Lung (tissue), 12 donors: ENCODE measurements around the gene EFCAB11. TPM values are rescaled to one million over a fixed set of nuclear protein-coding genes. Genes with fewer than 3 reads are reported as not detected.

Experiments
- ATAC-seq: fragments of 200-7000 bp; cut with Tn5 transposase; one replicate; pipeline ENCODE4 v1.9.1; 2020; ENCODE audit warnings: moderate number of reproducible peaks; ENCODE audit not compliant: insufficient read depth, low FRiP score
- DNase-seq, 3 donors: peaks; one replicate each; pipeline ENCODE4 v3.0.0-alpha.2; 2013 to 2017
- H3K27ac ChIP-seq, 2 donors: one replicate each; pipeline ENCODE4 v1.5.1; 2013; ENCODE audit warnings: mild to moderate bottlenecking in 2 of 2, moderate library complexity in 2 of 2, control low read depth in 1 of 2, inconsistent platforms in 1 of 2, low read depth in 1 of 2, low read length in 1 of 2
- H3K27me3 ChIP-seq, 3 donors: one replicate each; pipeline ENCODE4 v1.5.1; 2013; ENCODE audit warnings: low read length in 2 of 3; ENCODE audit not compliant: control insufficient read depth in 3 of 3, insufficient read depth in 3 of 3
- H3K36me3 ChIP-seq, 4 donors: one replicate each; pipeline ENCODE4 v1.5.1; 2013; ENCODE audit warnings: low read length in 4 of 4, mild to moderate bottlenecking in 1 of 4, moderate library complexity in 1 of 4; ENCODE audit not compliant: control insufficient read depth in 4 of 4, insufficient read depth in 4 of 4
- H3K4me1 ChIP-seq, 5 donors: one replicate each; pipeline ENCODE4 v1.5.1; 2013; ENCODE audit warnings: low read length in 5 of 5, mild to moderate bottlenecking in 2 of 5, moderate library complexity in 1 of 5; ENCODE audit not compliant: control insufficient read depth in 5 of 5, insufficient read depth in 5 of 5
- H3K4me3 ChIP-seq: one replicate; pipeline ENCODE4 v1.5.1; 2013; ENCODE audit warnings: mild to moderate bottlenecking, control low read depth, moderate library complexity
- H3K9ac ChIP-seq, 2 donors: one replicate each; pipeline ENCODE4 v1.5.1; 2013; ENCODE audit warnings: low read length in 2 of 2, control low read depth in 1 of 2; ENCODE audit not compliant: insufficient read depth in 1 of 2
- H3K9me3 ChIP-seq, 4 donors: one replicate each; pipeline ENCODE4 v1.5.1; 2013; ENCODE audit warnings: low read length in 3 of 4, mild to moderate bottlenecking in 1 of 4, moderate library complexity in 1 of 4; ENCODE audit not compliant: control insufficient read depth in 4 of 4, insufficient read depth in 3 of 4
- CTCF ChIP-seq: IDR thresholded peaks from 2 replicates; pipeline ENCODE4 v1.5.1; 2012; ENCODE audit warnings: mild to moderate bottlenecking; ENCODE audit errors: control extremely low read depth, extremely low read depth
- WGBS, 2 donors: extraction: QIAGEN DNeasy Blood & Tissue Kit; methylation state at CpG; one replicate each; pipeline ENCODE4 v1.1.7; 2013; 5-methylcytosine and 5-hydroxymethylcytosine counted together
- polyA plus RNA-seq, 2 donors: library from polyadenylated mRNA; stranded (reverse); fragments of 200-250 nt; gene quantifications; one replicate each; pipeline ENCODE4 v1.2.1, GENCODE V29; 2013
- total RNA-seq, 2 donors: library from RNA; depleted of rRNA in 1 of 2; stranded (reverse); fragments of >200 nt in 1 of 2; gene quantifications; one replicate each; pipeline ENCODE4 v1.2.1, GENCODE V29; 2014 to 2021
- donor health status: control.
- donor health status: control.
- donor health status: Bipolar disorder and iron deficiency.
- donor health status: healthy.
- donor health status: DM: yes; HTN: yes; CAD: no.

Gene EFCAB11
- total and polyA plus RNA-seq, 4 donors: 2.9 to 13.0 (median 6.1) TPM

- Histone ChIP-seq H3K36me3 (no peaks in the 10 kb centered on the region), H3K27ac (no peak overlapping the region), H3K4me1 (no peaks in the 10 kb centered on the region), H3K27me3 (no peaks in the 10 kb centered on the region), H3K9ac (no peak overlapping the region), H3K4me3 (no peak overlapping the region), H3K9me3 (peaks cover 0 to 7% (median 0%) of the 10 kb centered on the region in 4 donors)
- WGBS, 2 donors: 82 to 84% methylated on average over 4 of the region's 4 CpGs
- DNase-seq (no peak), ATAC-seq (no peak)
- no peak for TF ChIP-seq CTCF
Measured at GRCh38 chr14:89858089-89858488, 96.4 kb downstream of the EFCAB11 start.

DNA sequence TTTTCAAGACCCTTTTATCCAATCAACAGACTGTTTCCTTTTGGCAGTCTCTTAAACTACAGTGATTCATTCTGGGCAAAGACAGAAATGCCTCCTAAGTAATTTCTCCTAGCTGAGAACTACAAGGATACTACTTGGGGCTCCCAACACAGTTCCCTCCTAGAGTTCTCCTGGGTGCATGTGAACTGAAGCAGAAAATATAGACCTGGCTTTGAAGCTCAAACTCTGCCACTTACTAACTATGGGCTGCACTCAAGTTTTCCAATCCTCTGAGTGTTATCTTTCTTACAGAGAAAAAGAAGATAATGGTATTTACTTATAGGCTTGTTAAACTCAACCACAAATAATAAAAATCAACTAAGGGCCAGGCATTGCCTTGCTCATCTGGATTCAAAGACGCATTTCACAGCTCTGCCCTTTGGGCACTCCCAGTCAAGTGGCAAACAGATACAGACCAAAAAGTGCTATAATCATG is 97.6 kb downstream of the EFCAB11 start:
- WGBS, 2 donors: 84 to 88% methylated on average over 1 of the region's 1 CpG
- Histone ChIP-seq H3K27ac (no peak overlapping the region), H3K36me3 (no peaks in the 10 kb centered on the region), H3K4me3 (no peak overlapping the region), H3K27me3 (no peaks in the 10 kb centered on the region), H3K9me3 (peaks cover 0 to 6% (median 0%) of the 10 kb centered on the region in 4 donors), H3K4me1 (peaks cover 0 to 2% (median 0%) of the 10 kb centered on the region in 5 donors), H3K9ac (no peak overlapping the region)
- TF ChIP-seq CTCF: no peak
- no peak for ATAC-seq
- no peak for DNase-seq

GRCh38 chr14:89855961-89856656 is 98.4 kb downstream of the EFCAB11 start:
- ATAC-seq (no peak), DNase-seq (no peak)
- Histone ChIP-seq H3K4me3 (no peak overlapping the region), H3K9me3 (no peaks in the 10 kb centered on the region), H3K4me1 (peaks cover 0 to 9% (median 6%) of the 10 kb centered on the region in 5 donors), H3K9ac (no peak overlapping the region), H3K27me3 (no peaks in the 10 kb centered on the region), H3K36me3 (no peaks in the 10 kb centered on the region), H3K27ac (no peak overlapping the region)
- WGBS, 2 donors: 92 to 93% methylated on average over 8 of the region's 8 CpGs
- no peak for TF ChIP-seq CTCF
